ACC112 (cell line): Measurements from ENCODE around the gene CIT.

Experiments used
- H2AFZ ChIP-seq: fragments of 200-600 bp; sonication (generic); one replicate; pipeline ENCODE4 v1.6.0; 2017; ENCODE audit warnings: antibody characterized with exemption, low read length; ENCODE audit not compliant: unreplicated experiment
- H3K27ac ChIP-seq: fragments of 200-600 bp; sonication (generic); 2 replicates; pipeline ENCODE4 v1.5.1; 2014; ENCODE audit warnings: low read depth, mild to moderate bottlenecking, antibody characterized with exemption, low read length, moderate library complexity
- H3K27me3 ChIP-seq: fragments of 200-600 bp; sonication (generic); 2 replicates; pipeline ENCODE4 v1.6.1; 2014; ENCODE audit warnings: mild to moderate bottlenecking, antibody characterized with exemption, low read length, moderate library complexity, mixed read lengths; ENCODE audit not compliant: insufficient read depth
- H3K36me3 ChIP-seq: fragments of 200-600 bp; sonication (generic); 2 replicates; pipeline ENCODE4 v1.6.1; 2016; ENCODE audit warnings: mild to moderate bottlenecking, antibody characterized with exemption, low read length, moderate library complexity, mixed read lengths; ENCODE audit not compliant: insufficient read depth
- H3K4me1 ChIP-seq: fragments of 200-600 bp; sonication (generic); one replicate; pipeline ENCODE4 v1.6.1; 2016; ENCODE audit warnings: low read length, mixed read lengths; ENCODE audit not compliant: insufficient read depth, unreplicated experiment, control insufficient read depth
- H3K4me3 ChIP-seq: fragments of 200-600 bp; sonication (generic); 2 replicates; pipeline ENCODE4 v1.5.1; 2014; ENCODE audit warnings: mild to moderate bottlenecking, low read depth, low read length
- H3K79me2 ChIP-seq: fragments of 200-600 bp; sonication (generic); one replicate; pipeline ENCODE4 v1.6.0; 2016; ENCODE audit warnings: low read length; ENCODE audit not compliant: control insufficient read depth, unreplicated experiment, insufficient read depth

CIT gene

DNA sequence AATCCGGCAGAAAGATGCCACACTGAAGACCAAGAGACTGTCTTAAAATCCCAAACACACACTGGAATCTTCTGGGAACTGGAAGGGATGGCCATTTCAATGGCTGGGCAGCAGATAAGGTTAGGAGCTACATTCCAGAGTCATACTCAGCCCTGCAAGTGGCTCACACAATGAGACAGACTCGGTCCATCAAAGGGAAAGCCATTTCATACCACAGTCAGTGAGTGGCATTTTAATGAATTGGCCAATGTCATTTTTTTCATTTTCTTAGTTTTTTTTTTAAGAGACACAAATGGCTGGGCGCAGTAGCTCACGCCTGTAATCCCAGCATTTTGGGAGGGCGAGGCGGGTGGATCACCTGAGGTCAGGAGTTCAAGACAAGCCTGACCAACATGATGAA, 17.9 kb downstream of the CIT start:
- Histone ChIP-seq H3K27me3 (no peaks in the 10 kb centered on the region), H3K4me3 (no peak overlapping the region), H3K27ac (no peak overlapping the region), H3K4me1 (no peaks in the 10 kb centered on the region), H2AFZ (no peak overlapping the region), H3K79me2 (peaks cover 6% of the 10 kb centered on the region), H3K36me3 (0 out of 2 replicates have a peak, but pooled peaks cover 3% of the 10 kb centered on the region)

GRCh38 chr12:119857041-119857591, 20.0 kb downstream of the CIT start:
- H3K27me3 ChIP-seq: no peaks in the 10 kb centered on the region
- H3K4me1 ChIP-seq: no peaks in the 10 kb centered on the region
- no peak overlapping the region for H2AFZ ChIP-seq
- no peak overlapping the region for H3K4me3 ChIP-seq
- 0 out of 2 replicates have a peak, but pooled peaks cover 3% of the 10 kb centered on the region for H3K36me3 ChIP-seq
- H3K79me2 ChIP-seq: peaks cover 6% of the 10 kb centered on the region
- no peak overlapping the region for H3K27ac ChIP-seq

DNA sequence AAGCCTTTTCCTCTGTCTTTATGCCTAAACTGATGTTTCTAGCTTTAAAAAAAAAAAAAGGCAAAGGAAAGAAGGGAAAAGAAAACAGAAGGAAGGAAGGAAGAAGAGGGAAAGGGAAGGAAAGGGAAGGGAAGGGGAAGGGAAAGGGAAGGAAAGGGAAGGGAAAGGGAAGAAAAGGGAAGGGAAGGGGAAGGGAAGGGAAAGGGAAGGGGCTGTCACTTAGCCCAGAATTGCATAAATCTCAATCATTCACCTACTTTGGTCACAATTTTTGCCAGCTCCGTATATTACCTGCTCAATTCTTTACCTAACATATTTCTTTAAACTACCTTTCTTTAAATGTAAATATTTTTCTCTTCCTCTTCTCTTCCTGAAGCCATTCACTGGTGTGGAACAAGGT, 26.8 kb downstream of the CIT start:
- Histone ChIP-seq H3K79me2 (no peaks in the 10 kb centered on the region), H3K36me3 (0 out of 2 replicates have a peak, but pooled peaks cover 6% of the 10 kb centered on the region), H3K27me3 (no peaks in the 10 kb centered on the region)

GRCh38 chr12:119843100-119843499, 34.0 kb downstream of the CIT start:
- Histone ChIP-seq H3K4me3 (no peak overlapping the region), H3K36me3 (peaks cover 9% of the 10 kb centered on the region; the same call in 1 of the 2 replicates), H2AFZ (no peak overlapping the region), H3K4me1 (no peaks in the 10 kb centered on the region), H3K27me3 (no peaks in the 10 kb centered on the region), H3K79me2 (peaks cover 13% of the 10 kb centered on the region), H3K27ac (no peak overlapping the region)

More for the DNA sequence above, 26.8 kb downstream of the CIT start:
- no peak overlapping the region for H2AFZ ChIP-seq
- no peak overlapping the region for H3K4me3 ChIP-seq
- no peaks in the 10 kb centered on the region for H3K4me1 ChIP-seq
- H3K27ac ChIP-seq: no peak overlapping the region

DNA sequence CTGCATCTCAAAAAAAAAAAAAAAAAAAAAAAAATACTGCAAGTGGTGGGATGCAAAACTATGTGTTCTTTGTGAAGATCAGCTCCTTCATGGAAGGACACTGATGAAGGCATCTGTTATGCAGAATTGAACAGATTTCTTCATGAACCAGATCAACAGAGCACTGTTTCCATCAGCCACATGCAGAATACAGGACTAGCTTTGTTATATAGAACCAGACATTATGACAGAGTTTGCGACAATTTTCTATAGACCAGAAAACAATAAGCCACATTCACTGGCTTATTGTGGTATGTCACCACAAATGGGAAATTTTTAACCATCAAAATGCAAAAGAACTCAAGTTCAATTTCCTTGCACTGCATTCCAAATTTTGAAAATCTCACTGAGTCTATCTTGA, 34.7 kb downstream of the CIT start:
- peaks cover 13% of the 10 kb centered on the region for H3K79me2 ChIP-seq
- peaks cover 6% of the 10 kb centered on the region; the same call in 1 of the 2 replicates for H3K36me3 ChIP-seq
- no peak overlapping the region for H3K4me3 ChIP-seq
- H3K27me3 ChIP-seq: no peaks in the 10 kb centered on the region
- no peak overlapping the region for H3K27ac ChIP-seq
- H2AFZ ChIP-seq: no peak overlapping the region
- no peaks in the 10 kb centered on the region for H3K4me1 ChIP-seq

DNA sequence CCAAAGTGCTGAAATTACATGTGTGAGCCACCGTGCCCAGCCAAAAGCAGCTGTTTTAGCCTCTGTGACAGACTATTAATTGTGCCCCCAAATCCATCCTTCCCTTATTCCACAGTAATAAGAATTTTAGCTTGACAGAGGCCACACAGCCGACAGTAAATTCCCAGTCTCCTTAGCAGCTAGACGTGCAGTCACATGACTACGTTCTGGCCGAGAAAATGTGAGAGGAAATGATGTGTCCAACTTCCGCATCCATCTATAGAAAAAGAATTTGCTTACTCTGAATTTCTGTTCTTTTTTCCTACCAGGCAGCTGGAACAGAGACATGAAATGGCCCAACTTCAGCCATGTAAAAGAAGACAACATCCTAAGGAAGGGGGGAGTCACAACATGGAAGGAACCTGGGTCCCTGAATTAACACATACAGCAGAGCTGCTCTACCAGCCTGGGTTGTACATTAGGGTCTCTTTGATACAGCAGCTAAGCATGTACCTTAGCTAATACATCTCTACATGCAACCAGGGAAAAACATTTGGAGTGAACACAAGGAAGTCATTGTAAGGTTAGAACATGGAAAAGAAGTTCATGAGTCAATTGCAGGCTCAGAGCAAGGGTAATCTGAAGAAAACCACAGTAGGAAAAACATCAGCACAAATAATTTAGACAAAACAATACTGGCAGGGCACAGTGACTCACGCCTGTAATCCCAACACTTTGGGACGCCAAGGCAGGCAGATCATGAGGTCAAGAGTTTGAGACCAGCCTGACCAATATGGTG, 35.5 kb downstream of the CIT start:
- Histone ChIP-seq H3K27me3 (no peaks in the 10 kb centered on the region), H2AFZ (no peak overlapping the region), H3K36me3 (peaks cover 6% of the 10 kb centered on the region; the same call in 1 of the 2 replicates), H3K4me1 (no peaks in the 10 kb centered on the region), H3K79me2 (peaks cover 13% of the 10 kb centered on the region), H3K4me3 (no peak overlapping the region), H3K27ac (no peak overlapping the region)

DNA sequence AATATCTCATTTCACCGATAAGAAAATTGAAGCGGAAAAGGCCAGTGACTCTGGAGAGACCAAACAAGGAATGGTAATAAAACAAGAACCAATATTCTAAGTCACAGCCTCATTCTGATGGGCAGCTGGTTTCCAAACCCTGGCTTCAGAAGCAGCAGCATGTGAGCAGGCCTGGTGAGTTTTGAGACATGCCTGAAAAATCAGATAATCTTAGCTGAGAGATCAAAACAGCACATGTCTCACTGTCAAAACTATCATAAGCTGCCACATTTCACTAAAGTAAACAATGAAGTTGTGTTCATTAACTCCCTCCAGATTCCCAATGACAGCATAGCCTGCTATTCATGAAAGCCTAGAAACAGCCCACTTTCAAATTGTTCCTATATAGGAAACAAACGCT, 36.5 kb downstream of the CIT start:
- no peaks in the 10 kb centered on the region for H3K4me1 ChIP-seq
- H3K79me2 ChIP-seq: peaks cover 13% of the 10 kb centered on the region
- H3K27me3 ChIP-seq: no peaks in the 10 kb centered on the region
- H3K4me3 ChIP-seq: no peak overlapping the region
- no peak overlapping the region for H3K27ac ChIP-seq
- H2AFZ ChIP-seq: no peak overlapping the region
- H3K36me3 ChIP-seq: peaks cover 6% of the 10 kb centered on the region; the same call in 1 of the 2 replicates

DNA sequence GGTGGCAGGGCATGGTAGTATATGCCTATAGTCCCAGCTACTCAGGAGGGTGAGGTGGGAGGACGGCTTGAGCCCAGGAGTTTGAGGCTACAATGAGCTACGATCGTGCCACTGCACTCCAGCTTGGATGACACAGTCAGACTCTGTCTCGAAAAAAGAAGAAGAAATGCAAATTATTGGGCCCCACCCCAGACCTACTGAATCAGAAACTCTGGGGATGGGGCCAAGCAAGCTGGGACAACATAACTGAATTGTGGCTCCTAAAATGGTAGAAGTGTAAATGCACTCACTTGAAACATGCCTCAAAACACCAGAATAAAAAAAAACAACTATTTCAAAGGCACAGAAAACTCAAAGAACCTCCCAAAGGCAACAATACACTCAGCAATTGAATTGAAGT, 37.0 kb downstream of the CIT start:
- Histone ChIP-seq H3K79me2 (peaks cover 13% of the 10 kb centered on the region), H2AFZ (no peak overlapping the region), H3K4me1 (no peaks in the 10 kb centered on the region), H3K27ac (no peak overlapping the region), H3K27me3 (no peaks in the 10 kb centered on the region), H3K4me3 (no peak overlapping the region), H3K36me3 (peaks cover 6% of the 10 kb centered on the region; the same call in 1 of the 2 replicates)

DNA sequence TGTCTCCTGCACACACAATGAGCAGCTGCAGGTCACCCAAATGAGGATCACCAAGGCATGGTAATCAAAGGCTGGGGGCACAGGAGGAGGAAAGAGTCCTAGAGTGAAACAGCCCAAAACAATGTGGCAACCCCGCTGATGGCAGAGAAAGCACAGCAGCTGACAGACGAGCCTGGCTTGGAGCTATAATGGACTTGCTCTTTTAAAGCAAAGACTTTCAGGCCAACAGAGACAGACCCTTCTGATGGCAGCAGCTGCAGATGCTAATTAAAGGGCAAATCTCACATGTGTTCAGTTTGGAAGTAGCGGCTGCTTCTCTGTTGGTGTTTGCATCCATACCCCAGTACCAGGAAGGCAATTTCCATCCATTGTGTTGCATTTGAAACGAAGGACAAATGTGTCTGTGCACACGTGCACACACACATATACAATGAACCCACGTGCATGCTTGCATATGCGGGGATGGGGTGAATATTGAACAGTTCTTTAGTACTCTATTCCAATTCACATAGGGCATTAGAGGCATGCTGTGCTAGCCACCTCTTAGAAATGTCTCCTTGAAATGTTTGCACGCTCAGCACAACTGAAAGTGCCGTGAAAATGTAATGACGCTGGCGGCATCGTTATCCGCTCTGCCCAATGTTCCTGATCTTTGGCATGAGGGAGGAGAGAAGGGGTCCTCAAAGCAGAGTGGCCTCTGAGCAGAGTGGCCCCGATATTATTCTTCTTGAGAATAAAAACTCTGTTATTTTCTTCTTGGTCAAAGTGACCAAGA, 38.1 kb downstream of the CIT start:
- Histone ChIP-seq H3K4me3 (no peak overlapping the region), H3K27me3 (no peaks in the 10 kb centered on the region), H3K4me1 (no peaks in the 10 kb centered on the region), H2AFZ (no peak overlapping the region), H3K79me2 (peaks cover 13% of the 10 kb centered on the region), H3K27ac (no peak overlapping the region), H3K36me3 (peaks cover 9% of the 10 kb centered on the region; the same call in 1 of the 2 replicates)

- Histone ChIP-seq H2AFZ (no peak overlapping the region), H3K4me1 (no peaks in the 10 kb centered on the region), H3K27me3 (no peaks in the 10 kb centered on the region), H3K27ac (no peak overlapping the region), H3K4me3 (no peak overlapping the region), H3K79me2 (peaks cover 8% of the 10 kb centered on the region), H3K36me3 (peaks cover 13% of the 10 kb centered on the region; the same call in 1 of the 2 replicates)
Measured at GRCh38 chr12:119836781-119837180, 40.3 kb downstream of the CIT start.
